GM12873 (cell line): Measurements from ENCODE around the gene KISS1R.

Experiments
- TF ChIP-seq, protein P1 (sequence below): IDR thresholded peaks from 2 replicates; pipeline ENCODE4 v1.5.1; 2012; ENCODE audit warnings: low read depth, mild to moderate bottlenecking, moderate library complexity, low read length, control low read depth; ENCODE audit not compliant: insufficient read depth; ENCODE audit errors: missing control alignments

Gene KISS1R

GRCh38 chr19:948842-949496 lies 31.8 kb downstream of the KISS1R start:
- TF ChIP-seq, protein P1, sequence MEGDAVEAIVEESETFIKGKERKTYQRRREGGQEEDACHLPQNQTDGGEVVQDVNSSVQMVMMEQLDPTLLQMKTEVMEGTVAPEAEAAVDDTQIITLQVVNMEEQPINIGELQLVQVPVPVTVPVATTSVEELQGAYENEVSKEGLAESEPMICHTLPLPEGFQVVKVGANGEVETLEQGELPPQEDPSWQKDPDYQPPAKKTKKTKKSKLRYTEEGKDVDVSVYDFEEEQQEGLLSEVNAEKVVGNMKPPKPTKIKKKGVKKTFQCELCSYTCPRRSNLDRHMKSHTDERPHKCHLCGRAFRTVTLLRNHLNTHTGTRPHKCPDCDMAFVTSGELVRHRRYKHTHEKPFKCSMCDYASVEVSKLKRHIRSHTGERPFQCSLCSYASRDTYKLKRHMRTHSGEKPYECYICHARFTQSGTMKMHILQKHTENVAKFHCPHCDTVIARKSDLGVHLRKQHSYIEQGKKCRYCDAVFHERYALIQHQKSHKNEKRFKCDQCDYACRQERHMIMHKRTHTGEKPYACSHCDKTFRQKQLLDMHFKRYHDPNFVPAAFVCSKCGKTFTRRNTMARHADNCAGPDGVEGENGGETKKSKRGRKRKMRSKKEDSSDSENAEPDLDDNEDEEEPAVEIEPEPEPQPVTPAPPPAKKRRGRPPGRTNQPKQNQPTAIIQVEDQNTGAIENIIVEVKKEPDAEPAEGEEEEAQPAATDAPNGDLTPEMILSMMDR = no peak

GRCh38 chr19:950352-951066 lies 33.4 kb downstream of the KISS1R start:
- TF ChIP-seq, protein P1 = no peak

GRCh38 chr19:952049-952679 lies 35.0 kb downstream of the KISS1R start:
- TF ChIP-seq, protein P1 = no peak

DNA sequence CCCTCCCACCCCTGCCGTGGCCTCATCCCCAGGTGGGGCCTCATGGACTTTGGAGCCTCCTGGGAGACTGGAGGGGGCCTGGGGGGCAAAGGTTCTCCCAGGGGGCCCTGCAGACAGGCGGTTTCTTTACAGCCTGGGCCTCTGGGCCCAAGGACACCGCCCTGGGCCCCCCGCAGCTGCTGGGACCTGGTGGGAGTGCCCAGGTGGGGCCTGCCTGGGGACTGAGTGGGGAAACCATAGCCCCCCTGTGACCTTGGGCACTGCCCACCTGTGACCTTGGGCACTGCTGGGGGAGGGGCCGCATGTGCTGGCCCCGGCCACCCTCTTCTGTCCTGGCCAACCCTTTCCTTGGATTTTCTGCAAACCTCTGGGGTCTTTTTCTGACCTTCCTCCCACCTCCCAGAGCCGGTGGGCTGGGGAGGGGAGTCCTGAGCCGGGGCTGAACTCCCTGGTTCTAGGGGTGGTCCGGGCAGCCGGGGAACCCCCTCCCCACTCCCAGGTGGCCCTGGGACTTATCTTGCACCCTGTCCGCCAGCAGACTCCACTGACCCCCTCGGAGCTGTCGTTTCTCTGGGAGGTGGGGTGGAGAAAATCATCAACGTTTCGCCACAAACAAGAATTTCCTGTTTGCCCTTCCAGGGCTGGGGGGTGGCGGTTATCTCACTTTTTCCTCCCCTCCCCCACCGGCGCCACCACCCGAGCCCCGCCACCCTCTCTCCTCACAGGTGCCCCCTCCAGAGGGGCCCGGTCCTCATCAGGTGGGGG lies 35.7 kb downstream of the KISS1R start:
- TF ChIP-seq, protein P1 = no peak

GRCh38 chr19:953445-954271 lies 36.5 kb downstream of the KISS1R start:
- TF ChIP-seq, protein P1 = no peak

GRCh38 chr19:954272-954671 lies 37.1 kb downstream of the KISS1R start:
- TF ChIP-seq, protein P1 = no peak
